ENCODE results near the gene ARMC7. TPM values are rescaled to one million over a fixed set of nuclear protein-coding genes. Genes with fewer than 3 reads are reported as not detected.

ARMC7 gene
- total and polyA plus RNA-seq, 2 of the 13 experiments (the other 11 are each of a cell fraction or from before 2014, with no cell fraction given), result 3.9 to 4.2 TPM

- DNase-seq (ENCODE audit: low spot score) (no peak), FAIRE-seq (no peak), ATAC-seq (no peak)
- no peak overlapping the region for H3K27ac ChIP-seq (ENCODE audit: extremely low read length, insufficient read depth, low read length)
- WGBS (ENCODE audit: low lambda C conversion rate), result 87% methylated on average over 6 of the region's 6 CpGs
- peaks cover 15 to 20% of the 10 kb centered on the region in 2 experiments for H3K36me3 ChIP-seq (replicated peaks in 1 of 2; ENCODE audit: control insufficient read depth in 1 of 2, insufficient read depth in 2 of 2, low read length in 2 of 2)
- no TSS peak for BruUV-seq (replicated peaks)
- peak overlapping the region; percentile 96 for H3K4me2 ChIP-seq (ENCODE audit: low read depth, low read length)
- H3K27me3 ChIP-seq (ENCODE audit: control insufficient read depth in 1 of 2, insufficient read depth in 2 of 2, low read length in 2 of 2), result no peaks in the 10 kb centered on the region; a peak in 1 of 5 replicates
- H3K4me1 ChIP-seq (ENCODE audit: insufficient read depth, low read length), result peaks cover 55% of the 10 kb centered on the region
- in situ Hi-C loops (cut with HindIII; ENCODE audit: extremely low pct_ligation_motif_present, low pct_unique_long_range_greater_than_20kb) (no loop called here), intact Hi-C loops (cut with micrococcal nuclease; ENCODE audit: unreplicated experiment) (loop anchor here (5.0 kb wide), 1 partner anchor 50 kb away; no protein-coding TSS in a partner anchor)
- TF ChIP-seq HOXA7 (CRISPR knock-in tag; IDR thresholded peaks at IDR 0.05), result no peak
- no peak for TF ChIP-seq ZSCAN29 (CRISPR knock-in tag; conservative IDR thresholded peaks at IDR 0.05)
- TF ChIP-seq ZNF510 (CRISPR knock-in tag; IDR thresholded peaks at IDR 0.05; ENCODE audit: low read depth), result no peak
- no peak for TF ChIP-seq POLR2AphosphoS2 (IDR thresholded peaks at IDR 0.05; ENCODE audit: low read depth, low read length)
- no peak for TF ChIP-seq ZNF607 (CRISPR knock-in tag; IDR thresholded peaks at IDR 0.05; ENCODE audit: borderline replicate concordance)
- TF ChIP-seq RBM22 (optimal IDR thresholded peaks at IDR 0.05; ENCODE audit: low read length), result no peak
- no peak for TF ChIP-seq ZNF432 (CRISPR knock-in tag; IDR thresholded peaks at IDR 0.05; ENCODE audit: borderline replicate concordance)
- TF ChIP-seq SRSF1 (optimal IDR thresholded peaks at IDR 0.05; ENCODE audit: low read depth, low read length), result no peak
- H3K9ac ChIP-seq (ENCODE audit: insufficient read depth, low read depth, low read length), result peak overlapping the region; percentile 92
- H3K4me3 ChIP-seq (replicated peaks in 1 of 3; ENCODE audit: insufficient read depth in 1 of 3, low read depth in 2 of 3, low read length in 3 of 3), result peak overlapping the region in 2 of 3 experiments; percentile 95 to 99; a peak in 3 of 6 replicates
- no peak overlapping the region for H2AFZ ChIP-seq (ENCODE audit: low read length)
- no peaks in the 10 kb centered on the region; the same call in 1 of the 2 replicates for H4K20me1 ChIP-seq (ENCODE audit: insufficient read depth, low read length)
- ChIA-PET CTCF (ENCODE audit: low intra/inter-chr PET ratio, low total read pairs) (no interaction called here), POLR2A (no interaction called here)
- peaks cover 57% of the 10 kb centered on the region for H3K79me2 ChIP-seq (ENCODE audit: insufficient read depth, low read length)
- no peaks in the 10 kb centered on the region for H3K9me3 ChIP-seq (ENCODE audit: low read length)
These were observed 42.2 kb downstream of the ARMC7 start for GRCh38 chr17:75151930-75152329.

DNA sequence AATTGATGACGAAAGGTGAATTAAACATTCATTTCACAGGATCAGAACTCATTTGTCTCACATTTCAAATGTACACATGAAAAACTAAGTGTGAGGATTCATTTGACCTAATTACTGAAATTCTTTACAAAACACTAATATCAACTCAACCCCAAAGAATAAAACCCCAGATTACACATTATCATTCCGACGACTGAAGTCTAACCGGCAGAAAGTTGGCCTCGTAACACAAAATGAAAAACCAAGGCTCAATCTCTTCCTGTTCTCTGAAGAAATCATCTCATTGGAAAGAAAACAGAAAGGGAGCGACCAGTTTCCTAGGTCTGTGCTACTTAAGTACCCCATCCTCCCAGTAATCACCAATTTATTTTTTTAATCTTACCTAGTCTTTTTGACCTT is 42.8 kb downstream of the ARMC7 start:
- DNase-seq (ENCODE audit: low spot score), result no peak
- ChIA-PET CTCF (ENCODE audit: low intra/inter-chr PET ratio, low total read pairs) (no interaction called here), POLR2A (interaction anchor here (2.6 kb wide), 1 partner anchor 20 kb away, joined by 23 read pairs; the partner anchor contains the start of gene NT5C)
- 50% methylated on average over 6 of the region's 6 CpGs for WGBS (ENCODE audit: low lambda C conversion rate)
- Histone ChIP-seq H3K4me3 (replicated peaks in 1 of 3; ENCODE audit: insufficient read depth in 1 of 3, low read depth in 2 of 3, low read length in 3 of 3) (peak overlapping the region; percentile 85 to 99 (median 95)), H3K4me2 (ENCODE audit: low read depth, low read length) (peak overlapping the region; percentile 96), H3K4me1 (ENCODE audit: insufficient read depth, low read length) (peaks cover 55% of the 10 kb centered on the region), H3K79me2 (ENCODE audit: insufficient read depth, low read length) (peaks cover 57% of the 10 kb centered on the region), H3K9ac (ENCODE audit: insufficient read depth, low read depth, low read length) (peak overlapping the region; percentile 92), H4K20me1 (ENCODE audit: insufficient read depth, low read length) (no peaks in the 10 kb centered on the region; the same call in 1 of the 2 replicates), H3K27me3 (ENCODE audit: control insufficient read depth in 1 of 2, insufficient read depth in 2 of 2, low read length in 2 of 2) (no peaks in the 10 kb centered on the region; a peak in 1 of 5 replicates), H3K36me3 (replicated peaks in 1 of 2; ENCODE audit: control insufficient read depth in 1 of 2, insufficient read depth in 2 of 2, low read length in 2 of 2) (peaks cover 9 to 14% of the 10 kb centered on the region in 2 experiments), H2AFZ (ENCODE audit: low read length) (no peak overlapping the region), H3K27ac (ENCODE audit: extremely low read length, insufficient read depth, low read length) (peak overlapping the region; percentile 32), H3K9me3 (ENCODE audit: low read length) (no peaks in the 10 kb centered on the region)
- no peak for FAIRE-seq
- TSS peak; percentile 65 for BruUV-seq (replicated peaks)
- intact Hi-C loops (cut with micrococcal nuclease; ENCODE audit: unreplicated experiment) (loop anchor here (5.0 kb wide), 1 partner anchor 50 kb away; no protein-coding TSS in a partner anchor), in situ Hi-C loops (cut with HindIII; ENCODE audit: extremely low pct_ligation_motif_present, low pct_unique_long_range_greater_than_20kb) (no loop called here)
- ATAC-seq, result no peak
- TF ChIP-seq, protein P1, sequence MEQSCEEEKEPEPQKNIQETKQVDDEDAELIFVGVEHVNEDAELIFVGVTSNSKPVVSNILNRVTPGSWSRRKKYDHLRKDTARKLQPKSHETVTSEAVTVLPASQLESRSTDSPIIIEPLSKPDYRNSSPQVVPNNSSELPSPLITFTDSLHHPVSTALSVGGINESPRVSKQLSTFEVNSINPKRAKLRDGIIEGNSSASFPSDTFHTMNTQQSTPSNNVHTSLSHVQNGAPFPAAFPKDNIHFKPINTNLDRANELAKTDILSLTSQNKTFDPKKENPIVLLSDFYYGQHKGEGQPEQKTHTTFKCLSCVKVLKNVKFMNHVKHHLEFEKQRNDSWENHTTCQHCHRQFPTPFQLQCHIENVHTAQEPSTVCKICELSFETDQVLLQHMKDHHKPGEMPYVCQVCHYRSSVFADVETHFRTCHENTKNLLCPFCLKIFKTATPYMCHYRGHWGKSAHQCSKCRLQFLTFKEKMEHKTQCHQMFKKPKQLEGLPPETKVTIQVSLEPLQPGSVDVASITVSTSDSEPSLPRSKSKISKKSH (CRISPR knock-in tag; IDR thresholded peaks at IDR 0.05; ENCODE audit: borderline replicate concordance), result no peak
- no peak for TF ChIP-seq ISX (CRISPR knock-in tag; conservative IDR thresholded peaks at IDR 0.05)
- no peak for TF ChIP-seq ZNF782 (CRISPR knock-in tag; IDR thresholded peaks at IDR 0.05; ENCODE audit: borderline replicate concordance)
- no peak for TF ChIP-seq ZNF34 (CRISPR knock-in tag; IDR thresholded peaks at IDR 0.05; ENCODE audit: borderline replicate concordance)
